HepG2 (cell line): ENCODE measurements around the gene ZNF287. TPM values are rescaled to one million over a fixed set of nuclear protein-coding genes. Genes with fewer than 3 reads are reported as not detected.

ENCODE experiments used
- ISL2 ChIP-seq: sonication (generic); formaldehyde crosslinking; IDR thresholded peaks from 2 replicates; pipeline ENCODE4 v1.5.0; 2020; ENCODE audit warnings: missing genetic modification reagents
- KLF9 ChIP-seq: IDR thresholded peaks from 2 replicates; pipeline ENCODE4 v1.6.1; 2016; ENCODE audit warnings: low read depth
- THAP11 ChIP-seq: IDR thresholded peaks from 2 replicates; pipeline ENCODE4 v1.6.1; 2016; ENCODE audit warnings: missing biosample characterization, missing genetic modification reagents
- ZKSCAN8 ChIP-seq: IDR thresholded peaks from 2 replicates; pipeline ENCODE4 v1.6.1; 2016; ENCODE audit warnings: borderline replicate concordance, missing genetic modification reagents, missing compliant biosample characterization
- ZNF230 ChIP-seq: sonication (generic); formaldehyde crosslinking; IDR thresholded peaks from 2 replicates; pipeline ENCODE4 v1.4.0; 2020; ENCODE audit warnings: mild to moderate bottlenecking, missing genetic modification reagents
- ZNF24 ChIP-seq: fragments of 450-650 bp; IDR thresholded peaks from 2 replicates; pipeline ENCODE4 v1.6.1; 2017; ENCODE audit warnings: antibody characterized with exemption, mild to moderate bottlenecking
- ZNF547 ChIP-seq: sonication (generic); formaldehyde crosslinking; IDR thresholded peaks from 2 replicates; pipeline ENCODE4 v1.5.1; 2020; ENCODE audit warnings: mild to moderate bottlenecking, missing genetic modification reagents
- ZNF790 ChIP-seq: sonication (generic); formaldehyde crosslinking; IDR thresholded peaks from 2 replicates; pipeline ENCODE4 v1.8.0; 2022; ENCODE audit warnings: missing genetic modification reagents, mild to moderate bottlenecking, borderline replicate concordance
- polyA plus RNA-seq, 8 experiments: library from polyadenylated mRNA; depleted of rRNA in 3 of 8; stranded (reverse) in 7 of 8; unstranded in 1 of 8; fragments of >200 nt; fragmentation: Illumina TruSeq in 4 of 8; extraction: Trizol in 4 of 8; gene quantifications; 2 replicates each; pipeline versions ENCODE4 v1.2.1 to v1.2.3, GENCODE V29; 2011 to 2016; ENCODE audit warnings: low read depth in 4 of 8, missing spikeins in 1 of 8, mixed read lengths in 1 of 8; ENCODE audit not compliant: insufficient read depth in 1 of 8
- total RNA-seq, 5 experiments: library from RNA; depleted of rRNA; stranded (reverse); fragments of >200 nt; fragmentation: Illumina TruSeq; extraction: Trizol; gene quantifications; 2 replicates each; pipeline ENCODE4 v1.2.3, GENCODE V29; 2016; ENCODE audit warnings: low read depth in 1 of 5
- TF ChIP-seq, protein P1 (sequence below): IDR thresholded peaks from 2 replicates; pipeline ENCODE4 v1.6.1; 2016; ENCODE audit warnings: low read depth, borderline replicate concordance
- TF ChIP-seq, protein P2 (sequence below): sonication (generic); formaldehyde crosslinking; IDR thresholded peaks from 2 replicates; pipeline ENCODE4 v1.5.0; 2020; ENCODE audit warnings: missing genetic modification reagents
- TF ChIP-seq, protein P3 (sequence below): sonication (generic); formaldehyde crosslinking; IDR thresholded peaks from 2 replicates; pipeline ENCODE4 v1.4.0; 2020; ENCODE audit warnings: missing genetic modification reagents
- TF ChIP-seq, protein P4 (sequence below): sonication (generic); formaldehyde crosslinking; IDR thresholded peaks from 2 replicates; pipeline ENCODE4 v1.8.1; 2023; ENCODE audit warnings: mild to moderate bottlenecking, inconsistent platforms, moderate library complexity, missing genetic modification reagents, borderline replicate concordance
- TF ChIP-seq, protein P5 (sequence below): sonication (generic); formaldehyde crosslinking; IDR thresholded peaks from 2 replicates; pipeline ENCODE4 v1.8.0; 2022; ENCODE audit warnings: mild to moderate bottlenecking, missing genetic modification reagents, moderate library complexity
- TF ChIP-seq, protein P6 (sequence below): sonication (generic); formaldehyde crosslinking; IDR thresholded peaks from 2 replicates; pipeline ENCODE4 v1.5.1; 2020; ENCODE audit warnings: mild to moderate bottlenecking, missing genetic modification reagents, moderate library complexity

The ZNF287 gene
- total and polyA plus RNA-seq, 2 of the 13 experiments (the other 11 are each of a cell fraction or from before 2014, with no cell fraction given): 0.21 TPM; not detected in 1

DNA sequence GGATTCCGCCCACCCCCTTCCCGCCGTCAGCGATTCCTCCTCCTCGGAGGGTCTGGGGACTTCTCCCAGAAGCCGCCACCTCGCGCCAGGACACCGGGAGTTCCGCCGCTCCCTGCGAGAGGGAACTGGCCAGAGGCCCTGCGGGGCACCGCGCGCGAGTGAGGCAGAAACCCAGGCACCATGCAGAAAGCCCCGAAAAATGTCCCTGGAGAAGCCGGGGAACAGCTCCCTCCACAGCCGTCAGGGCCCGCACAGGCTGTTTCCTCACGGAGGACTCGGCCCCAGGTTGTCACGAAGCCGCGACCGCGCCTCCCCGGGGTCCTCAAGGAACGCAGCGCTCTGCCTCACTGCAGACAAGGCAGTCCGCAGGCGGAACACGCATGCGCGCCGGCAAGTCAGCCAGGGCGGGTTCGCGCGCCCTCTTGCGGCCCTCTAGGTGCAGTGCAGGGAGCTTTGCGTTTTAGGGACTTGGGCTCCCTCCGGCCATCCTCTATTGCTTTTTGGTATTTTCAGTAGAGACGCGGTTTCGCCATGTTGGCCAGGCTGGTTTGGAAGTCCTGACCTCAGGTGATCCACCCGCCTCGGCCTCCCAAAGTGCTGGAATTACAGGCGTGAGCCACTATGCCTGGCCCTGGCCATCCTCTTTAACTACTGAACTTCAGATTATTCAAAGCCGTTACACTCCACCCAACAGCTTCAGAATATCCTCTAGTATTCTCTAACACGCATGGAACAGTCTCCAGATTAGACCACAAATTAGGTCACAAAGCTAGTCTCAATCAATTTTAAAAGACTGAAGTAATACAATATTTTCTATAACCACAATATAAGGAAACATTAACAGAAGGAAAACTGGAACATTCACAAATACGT, 20.3 kb upstream of the ZNF287 start (continued):
- TF ChIP-seq ISL2 (CRISPR knock-in tag) (no peak), ZNF230 (CRISPR knock-in tag) (0 out of 2 replicates have a peak, but pooled peaks have one; percentile 42), ZKSCAN8 (CRISPR knock-in tag) (no peak), ZNF547 (CRISPR knock-in tag) (0 out of 2 replicates have a peak, but pooled peaks have one; percentile 70), ZNF24 (no peak), ZNF790 (CRISPR knock-in tag) (peak; percentile 58; the same call in 1 of the 2 replicates), KLF9 (no peak), THAP11 (CRISPR knock-in tag) (peak; percentile 63)
- TF ChIP-seq, protein P1, sequence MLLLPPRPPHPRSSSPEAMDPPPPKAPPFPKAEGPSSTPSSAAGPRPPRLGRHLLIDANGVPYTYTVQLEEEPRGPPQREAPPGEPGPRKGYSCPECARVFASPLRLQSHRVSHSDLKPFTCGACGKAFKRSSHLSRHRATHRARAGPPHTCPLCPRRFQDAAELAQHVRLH (CRISPR knock-in tag): peak; percentile 54; the same call in 1 of the 2 replicates
- TF ChIP-seq, protein P2, sequence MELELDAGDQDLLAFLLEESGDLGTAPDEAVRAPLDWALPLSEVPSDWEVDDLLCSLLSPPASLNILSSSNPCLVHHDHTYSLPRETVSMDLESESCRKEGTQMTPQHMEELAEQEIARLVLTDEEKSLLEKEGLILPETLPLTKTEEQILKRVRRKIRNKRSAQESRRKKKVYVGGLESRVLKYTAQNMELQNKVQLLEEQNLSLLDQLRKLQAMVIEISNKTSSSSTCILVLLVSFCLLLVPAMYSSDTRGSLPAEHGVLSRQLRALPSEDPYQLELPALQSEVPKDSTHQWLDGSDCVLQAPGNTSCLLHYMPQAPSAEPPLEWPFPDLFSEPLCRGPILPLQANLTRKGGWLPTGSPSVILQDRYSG (CRISPR knock-in tag): no peak
- TF ChIP-seq, protein P3, sequence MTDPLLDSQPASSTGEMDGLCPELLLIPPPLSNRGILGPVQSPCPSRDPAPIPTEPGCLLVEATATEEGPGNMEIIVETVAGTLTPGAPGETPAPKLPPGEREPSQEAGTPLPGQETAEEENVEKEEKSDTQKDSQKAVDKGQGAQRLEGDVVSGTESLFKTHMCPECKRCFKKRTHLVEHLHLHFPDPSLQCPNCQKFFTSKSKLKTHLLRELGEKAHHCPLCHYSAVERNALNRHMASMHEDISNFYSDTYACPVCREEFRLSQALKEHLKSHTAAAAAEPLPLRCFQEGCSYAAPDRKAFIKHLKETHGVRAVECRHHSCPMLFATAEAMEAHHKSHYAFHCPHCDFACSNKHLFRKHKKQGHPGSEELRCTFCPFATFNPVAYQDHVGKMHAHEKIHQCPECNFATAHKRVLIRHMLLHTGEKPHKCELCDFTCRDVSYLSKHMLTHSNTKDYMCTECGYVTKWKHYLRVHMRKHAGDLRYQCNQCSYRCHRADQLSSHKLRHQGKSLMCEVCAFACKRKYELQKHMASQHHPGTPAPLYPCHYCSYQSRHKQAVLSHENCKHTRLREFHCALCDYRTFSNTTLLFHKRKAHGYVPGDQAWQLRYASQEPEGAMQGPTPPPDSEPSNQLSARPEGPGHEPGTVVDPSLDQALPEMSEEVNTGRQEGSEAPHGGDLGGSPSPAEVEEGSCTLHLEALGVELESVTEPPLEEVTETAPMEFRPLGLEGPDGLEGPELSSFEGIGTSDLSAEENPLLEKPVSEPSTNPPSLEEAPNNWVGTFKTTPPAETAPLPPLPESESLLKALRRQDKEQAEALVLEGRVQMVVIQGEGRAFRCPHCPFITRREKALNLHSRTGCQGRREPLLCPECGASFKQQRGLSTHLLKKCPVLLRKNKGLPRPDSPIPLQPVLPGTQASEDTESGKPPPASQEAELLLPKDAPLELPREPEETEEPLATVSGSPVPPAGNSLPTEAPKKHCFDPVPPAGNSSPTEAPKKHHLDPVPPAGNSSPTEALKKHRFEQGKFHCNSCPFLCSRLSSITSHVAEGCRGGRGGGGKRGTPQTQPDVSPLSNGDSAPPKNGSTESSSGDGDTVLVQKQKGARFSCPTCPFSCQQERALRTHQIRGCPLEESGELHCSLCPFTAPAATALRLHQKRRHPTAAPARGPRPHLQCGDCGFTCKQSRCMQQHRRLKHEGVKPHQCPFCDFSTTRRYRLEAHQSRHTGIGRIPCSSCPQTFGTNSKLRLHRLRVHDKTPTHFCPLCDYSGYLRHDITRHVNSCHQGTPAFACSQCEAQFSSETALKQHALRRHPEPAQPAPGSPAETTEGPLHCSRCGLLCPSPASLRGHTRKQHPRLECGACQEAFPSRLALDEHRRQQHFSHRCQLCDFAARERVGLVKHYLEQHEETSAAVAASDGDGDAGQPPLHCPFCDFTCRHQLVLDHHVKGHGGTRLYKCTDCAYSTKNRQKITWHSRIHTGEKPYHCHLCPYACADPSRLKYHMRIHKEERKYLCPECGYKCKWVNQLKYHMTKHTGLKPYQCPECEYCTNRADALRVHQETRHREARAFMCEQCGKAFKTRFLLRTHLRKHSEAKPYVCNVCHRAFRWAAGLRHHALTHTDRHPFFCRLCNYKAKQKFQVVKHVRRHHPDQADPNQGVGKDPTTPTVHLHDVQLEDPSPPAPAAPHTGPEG: no peak
- TF ChIP-seq, protein P4, sequence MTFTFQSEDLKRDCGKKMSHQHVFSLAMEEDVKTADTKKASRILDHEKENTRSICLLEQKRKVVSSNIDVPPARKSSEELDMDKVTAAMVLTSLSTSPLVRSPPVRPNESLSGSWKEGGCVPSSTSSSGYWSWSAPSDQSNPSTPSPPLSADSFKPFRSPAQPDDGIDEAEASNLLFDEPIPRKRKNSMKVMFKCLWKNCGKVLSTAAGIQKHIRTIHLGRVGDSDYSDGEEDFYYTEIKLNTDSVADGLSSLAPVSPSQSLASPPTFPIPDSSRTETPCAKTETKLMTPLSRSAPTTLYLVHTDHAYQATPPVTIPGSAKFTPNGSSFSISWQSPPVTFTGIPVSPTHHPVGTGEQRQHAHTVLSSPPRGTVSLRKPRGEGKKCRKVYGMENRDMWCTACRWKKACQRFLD (CRISPR knock-in tag): peak; percentile 61; the same call in 1 of the 2 replicates
- TF ChIP-seq, protein P5, sequence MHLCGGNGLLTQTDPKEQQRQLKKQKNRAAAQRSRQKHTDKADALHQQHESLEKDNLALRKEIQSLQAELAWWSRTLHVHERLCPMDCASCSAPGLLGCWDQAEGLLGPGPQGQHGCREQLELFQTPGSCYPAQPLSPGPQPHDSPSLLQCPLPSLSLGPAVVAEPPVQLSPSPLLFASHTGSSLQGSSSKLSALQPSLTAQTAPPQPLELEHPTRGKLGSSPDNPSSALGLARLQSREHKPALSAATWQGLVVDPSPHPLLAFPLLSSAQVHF (CRISPR knock-in tag): no peak
- TF ChIP-seq, protein P6, sequence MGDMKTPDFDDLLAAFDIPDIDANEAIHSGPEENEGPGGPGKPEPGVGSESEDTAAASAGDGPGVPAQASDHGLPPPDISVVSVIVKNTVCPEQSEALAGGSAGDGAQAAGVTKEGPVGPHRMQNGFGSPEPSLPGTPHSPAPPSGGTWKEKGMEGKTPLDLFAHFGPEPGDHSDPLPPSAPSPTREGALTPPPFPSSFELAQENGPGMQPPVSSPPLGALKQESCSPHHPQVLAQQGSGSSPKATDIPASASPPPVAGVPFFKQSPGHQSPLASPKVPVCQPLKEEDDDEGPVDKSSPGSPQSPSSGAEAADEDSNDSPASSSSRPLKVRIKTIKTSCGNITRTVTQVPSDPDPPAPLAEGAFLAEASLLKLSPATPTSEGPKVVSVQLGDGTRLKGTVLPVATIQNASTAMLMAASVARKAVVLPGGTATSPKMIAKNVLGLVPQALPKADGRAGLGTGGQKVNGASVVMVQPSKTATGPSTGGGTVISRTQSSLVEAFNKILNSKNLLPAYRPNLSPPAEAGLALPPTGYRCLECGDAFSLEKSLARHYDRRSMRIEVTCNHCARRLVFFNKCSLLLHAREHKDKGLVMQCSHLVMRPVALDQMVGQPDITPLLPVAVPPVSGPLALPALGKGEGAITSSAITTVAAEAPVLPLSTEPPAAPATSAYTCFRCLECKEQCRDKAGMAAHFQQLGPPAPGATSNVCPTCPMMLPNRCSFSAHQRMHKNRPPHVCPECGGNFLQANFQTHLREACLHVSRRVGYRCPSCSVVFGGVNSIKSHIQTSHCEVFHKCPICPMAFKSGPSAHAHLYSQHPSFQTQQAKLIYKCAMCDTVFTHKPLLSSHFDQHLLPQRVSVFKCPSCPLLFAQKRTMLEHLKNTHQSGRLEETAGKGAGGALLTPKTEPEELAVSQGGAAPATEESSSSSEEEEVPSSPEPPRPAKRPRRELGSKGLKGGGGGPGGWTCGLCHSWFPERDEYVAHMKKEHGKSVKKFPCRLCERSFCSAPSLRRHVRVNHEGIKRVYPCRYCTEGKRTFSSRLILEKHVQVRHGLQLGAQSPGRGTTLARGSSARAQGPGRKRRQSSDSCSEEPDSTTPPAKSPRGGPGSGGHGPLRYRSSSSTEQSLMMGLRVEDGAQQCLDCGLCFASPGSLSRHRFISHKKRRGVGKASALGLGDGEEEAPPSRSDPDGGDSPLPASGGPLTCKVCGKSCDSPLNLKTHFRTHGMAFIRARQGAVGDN (CRISPR knock-in tag): peak; percentile 96
